Measurements from ENCODE around the gene GIT1. TPM values are rescaled to one million over a fixed set of nuclear protein-coding genes. Genes with fewer than 3 reads are reported as not detected.

GIT1 gene
- total RNA-seq, 1 experiment from 2014 or later = 24.2 TPM

GRCh38 chr17:29574732-29575510 is 14.5 kb downstream of the GIT1 start:
- BruUV-seq (replicated peaks) = TSS peak; percentile 23
- no peak overlapping the region for H3K9ac ChIP-seq (ENCODE audit: low read length)
- H2AFZ ChIP-seq (ENCODE audit: low read length) = no peak overlapping the region
- H4K20me1 ChIP-seq (ENCODE audit: low read length) = no peaks in the 10 kb centered on the region
- H3K4me2 ChIP-seq (ENCODE audit: low read length) = no peak overlapping the region
- no peak overlapping the region for H3K27ac ChIP-seq (ENCODE audit: low read length)
- DNase-seq = no peak
- no peaks in the 10 kb centered on the region for H3K79me2 ChIP-seq (ENCODE audit: low read length)
- no peaks in the 10 kb centered on the region for H3K36me3 ChIP-seq (ENCODE audit: low read depth, low read length)
- no peak overlapping the region for H3K4me3 ChIP-seq (ENCODE audit: low read length)
- H3K4me1 ChIP-seq (ENCODE audit: insufficient read depth, low read length) = no peaks in the 10 kb centered on the region; the same call in 1 of the 2 replicates
- H3K9me2 ChIP-seq (replicated peaks; ENCODE audit: low read length) = no peaks in the 10 kb centered on the region
- H3K9me3 ChIP-seq (ENCODE audit: low read length) = no peaks in the 10 kb centered on the region
- intact Hi-C loops (cut with micrococcal nuclease) = no loop called here
- H3K27me3 ChIP-seq (ENCODE audit: low read length) = no peaks in the 10 kb centered on the region
- no peak for TF ChIP-seq EZH2phosphoT487 (IDR thresholded peaks at IDR 0.05; ENCODE audit: borderline replicate concordance, low read length)
- TF ChIP-seq EZH2 (IDR thresholded peaks at IDR 0.05; ENCODE audit: low read length, unreplicated experiment) = no peak
- TF ChIP-seq CTCF (conservative IDR thresholded peaks at IDR 0.05; ENCODE audit: low read depth, low read length) = no peak
- CTCF ChIA-PET = no interaction called here
- POLR2A ChIA-PET (ENCODE audit: unreplicated experiment) = no interaction called here
- ATAC-seq = no peak
- no peaks in the 10 kb centered on the region for H3F3A ChIP-seq (ENCODE audit: low read length, unreplicated experiment)

- no peak for TF ChIP-seq CTCF (conservative IDR thresholded peaks at IDR 0.05; ENCODE audit: low read depth, low read length)
- no peak for TF ChIP-seq EZH2 (IDR thresholded peaks at IDR 0.05; ENCODE audit: low read length, unreplicated experiment)
- TF ChIP-seq EZH2phosphoT487 (IDR thresholded peaks at IDR 0.05; ENCODE audit: borderline replicate concordance, low read length) = no peak
- Histone ChIP-seq H3K79me2 (ENCODE audit: low read length) (no peaks in the 10 kb centered on the region), H3K27ac (ENCODE audit: low read length) (no peak overlapping the region), H3K4me1 (ENCODE audit: insufficient read depth, low read length) (peaks cover 5% of the 10 kb centered on the region; the same call in 1 of the 2 replicates), H4K20me1 (ENCODE audit: low read length) (no peaks in the 10 kb centered on the region), H3F3A (ENCODE audit: low read length, unreplicated experiment) (no peaks in the 10 kb centered on the region), H3K27me3 (ENCODE audit: low read length) (no peaks in the 10 kb centered on the region), H3K4me2 (ENCODE audit: low read length) (no peak overlapping the region), H3K36me3 (ENCODE audit: low read depth, low read length) (no peaks in the 10 kb centered on the region), H3K4me3 (ENCODE audit: low read length) (no peak overlapping the region), H2AFZ (ENCODE audit: low read length) (no peak overlapping the region), H3K9ac (ENCODE audit: low read length) (no peak overlapping the region), H3K9me2 (replicated peaks; ENCODE audit: low read length) (no peaks in the 10 kb centered on the region), H3K9me3 (ENCODE audit: low read length) (no peaks in the 10 kb centered on the region)
- ATAC-seq (no peak), DNase-seq (no peak)
- ChIA-PET CTCF (no interaction called here), POLR2A (ENCODE audit: unreplicated experiment) (no interaction called here)
- BruUV-seq (replicated peaks) = no TSS peak
- intact Hi-C loops (cut with micrococcal nuclease) = no loop called here
Measured at GRCh38 chr17:29573871-29574731, 15.3 kb downstream of the GIT1 start.

- H3F3A ChIP-seq (ENCODE audit: low read length, unreplicated experiment) = no peaks in the 10 kb centered on the region
- H3K4me2 ChIP-seq (ENCODE audit: low read length) = no peak overlapping the region
- H3K9me2 ChIP-seq (replicated peaks; ENCODE audit: low read length) = no peaks in the 10 kb centered on the region
- ATAC-seq (no peak), DNase-seq (no peak)
- no TSS peak for BruUV-seq (replicated peaks)
- no peak overlapping the region for H2AFZ ChIP-seq (ENCODE audit: low read length)
- H3K9ac ChIP-seq (ENCODE audit: low read length) = no peak overlapping the region
- H3K36me3 ChIP-seq (ENCODE audit: low read depth, low read length) = no peaks in the 10 kb centered on the region
- H3K27ac ChIP-seq (ENCODE audit: low read length) = no peak overlapping the region
- intact Hi-C loops (cut with micrococcal nuclease) = no loop called here
- H3K9me3 ChIP-seq (ENCODE audit: low read length) = no peaks in the 10 kb centered on the region
- no peaks in the 10 kb centered on the region for H4K20me1 ChIP-seq (ENCODE audit: low read length)
- no peak for TF ChIP-seq EZH2phosphoT487 (IDR thresholded peaks at IDR 0.05; ENCODE audit: borderline replicate concordance, low read length)
- no peak for TF ChIP-seq CTCF (conservative IDR thresholded peaks at IDR 0.05; ENCODE audit: low read depth, low read length)
- no peak for TF ChIP-seq EZH2 (IDR thresholded peaks at IDR 0.05; ENCODE audit: low read length, unreplicated experiment)
- no peaks in the 10 kb centered on the region for H3K79me2 ChIP-seq (ENCODE audit: low read length)
- CTCF ChIA-PET = no interaction called here
- no peaks in the 10 kb centered on the region for H3K27me3 ChIP-seq (ENCODE audit: low read length)
- POLR2A ChIA-PET (ENCODE audit: unreplicated experiment) = no interaction called here
- no peak overlapping the region for H3K4me3 ChIP-seq (ENCODE audit: low read length)
- H3K4me1 ChIP-seq (ENCODE audit: insufficient read depth, low read length) = peaks cover 7% of the 10 kb centered on the region; the same call in 1 of the 2 replicates
Measured at GRCh38 chr17:29573558-29573869, 15.9 kb downstream of the GIT1 start.
